Stimulated activated CD8-positive, alpha-beta memory T cell treated with anti-CD3 and anti-CD28 coated beads, Interleukin-15, amount 100 ng/mL, for 48 hours (primary cell): Measurements from ENCODE around the gene CASKIN2.

Experiments used
- DNase-seq, 2 donors: peaks; one replicate each; pipeline ENCODE4 v3.0.0-alpha.2; 2020; ENCODE audit warnings: low read depth in 2 of 2

Gene CASKIN2

DNA sequence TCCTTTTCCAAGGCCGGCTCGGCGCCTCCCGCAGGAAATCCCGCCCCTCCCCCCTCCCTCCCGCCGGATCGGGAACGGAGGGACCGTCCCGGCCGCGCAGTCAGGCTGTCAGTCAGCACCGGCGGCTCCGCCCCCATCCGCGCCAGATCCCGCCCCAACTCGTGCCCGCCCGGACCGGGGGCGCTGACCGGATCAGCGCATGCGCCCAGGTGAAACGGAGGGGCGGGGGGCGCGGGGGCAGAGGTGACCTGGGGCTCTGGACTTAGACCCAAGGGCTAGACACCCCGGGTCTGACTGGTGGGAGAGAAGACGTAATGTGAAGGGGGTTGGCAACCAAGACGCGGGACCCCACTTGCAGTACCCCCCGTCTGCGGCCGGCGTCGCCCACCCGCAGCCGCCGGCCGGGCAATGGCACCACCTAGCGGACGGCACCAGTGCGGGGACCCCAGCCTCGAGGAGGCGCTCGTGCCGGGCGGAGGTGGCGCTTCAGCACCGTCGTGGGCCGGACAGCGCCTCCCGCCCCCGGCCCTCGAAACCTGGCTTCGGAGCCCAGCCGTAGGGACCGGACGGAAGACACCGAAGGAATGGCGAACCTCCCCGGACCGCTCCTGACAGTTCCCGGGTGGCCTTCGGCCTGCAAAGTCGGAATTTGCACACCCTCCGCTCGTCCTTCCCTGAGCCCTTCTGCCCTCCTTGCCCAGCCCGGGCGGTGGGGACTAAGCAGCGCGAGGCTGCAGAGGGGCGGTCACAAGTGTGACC is at the start of gene CASKIN2:
Gene CASKIN2 (minus strand): TSS at position 42 of the 759 bp plus-strand sequence. CDS start 1,733 bp downstream, outside the sequence.
- DNase-seq: peak; percentile 79 to 82

DNA sequence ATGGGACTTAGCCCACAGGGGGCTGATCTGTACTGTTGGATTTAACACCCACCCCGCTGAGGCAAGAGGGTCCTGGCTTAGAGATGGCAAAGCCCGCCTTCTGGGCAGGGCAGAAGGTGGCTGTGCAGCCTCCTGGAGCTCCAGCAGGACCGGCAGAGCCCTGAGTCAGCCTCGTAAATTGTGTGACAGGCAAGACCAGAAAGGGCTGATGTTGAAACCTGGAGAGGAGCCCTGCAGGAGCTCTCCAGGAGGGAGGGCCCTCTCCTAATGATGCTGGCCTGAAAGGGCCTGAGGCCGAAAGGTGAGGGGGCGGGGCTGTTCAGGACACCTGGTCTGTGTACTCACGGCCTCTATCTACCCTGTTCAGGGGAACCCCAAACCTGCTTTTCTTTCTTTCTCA is 49.7 kb upstream of the CASKIN2 start:
- no peak for DNase-seq

DNA sequence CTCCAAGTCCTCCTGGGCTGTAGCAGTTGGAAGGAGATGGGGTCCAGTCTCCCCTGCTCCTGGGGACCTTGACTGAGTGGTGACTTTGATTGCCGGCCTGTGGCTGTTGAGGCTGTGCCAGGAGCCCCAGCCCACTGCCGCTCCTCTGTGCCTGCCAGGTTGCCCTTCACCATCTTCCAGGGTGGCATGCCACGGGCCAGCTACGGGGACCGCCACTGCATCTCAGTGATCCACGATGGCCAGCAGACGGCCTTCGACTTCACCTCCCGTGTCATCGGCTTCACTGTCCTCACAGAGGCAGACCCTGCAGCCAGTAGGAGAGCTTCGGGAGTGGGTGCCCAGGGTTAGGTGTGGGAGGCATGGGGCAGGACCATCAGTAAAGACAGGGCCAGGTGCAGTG is 48.9 kb upstream of the CASKIN2 start:
- no peak for DNase-seq

DNA sequence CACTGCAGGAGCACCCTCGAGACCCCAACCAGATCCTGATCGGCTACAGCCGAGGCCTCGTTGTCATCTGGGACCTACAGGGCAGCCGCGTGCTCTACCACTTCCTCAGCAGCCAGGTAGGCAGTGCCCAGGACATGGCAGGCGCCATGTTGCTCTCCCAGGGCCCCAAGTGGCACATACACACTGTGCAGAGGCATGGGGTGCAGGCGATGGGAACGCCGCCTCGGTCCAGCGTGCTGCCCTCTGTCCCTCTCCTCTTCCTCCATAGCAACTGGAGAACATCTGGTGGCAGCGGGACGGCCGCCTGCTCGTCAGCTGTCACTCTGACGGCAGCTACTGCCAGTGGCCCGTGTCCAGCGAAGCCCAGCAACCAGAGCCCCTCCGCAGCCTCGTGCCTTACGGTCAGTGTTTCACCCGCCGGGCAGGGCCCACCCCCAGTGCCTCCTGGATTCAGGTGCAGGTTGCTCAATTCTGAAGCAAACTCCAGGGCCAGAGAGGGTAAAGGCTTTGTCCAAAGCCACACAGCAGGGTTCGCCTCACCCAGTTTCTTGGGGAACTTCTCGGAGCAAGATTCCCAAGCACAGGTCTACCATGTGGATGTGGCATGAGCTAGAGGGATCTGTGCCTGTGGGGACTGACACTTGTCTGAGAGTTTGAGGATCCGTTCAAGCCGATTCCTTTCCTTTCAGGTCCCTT is 47.9 kb upstream of the CASKIN2 start:
- no peak for DNase-seq

DNA sequence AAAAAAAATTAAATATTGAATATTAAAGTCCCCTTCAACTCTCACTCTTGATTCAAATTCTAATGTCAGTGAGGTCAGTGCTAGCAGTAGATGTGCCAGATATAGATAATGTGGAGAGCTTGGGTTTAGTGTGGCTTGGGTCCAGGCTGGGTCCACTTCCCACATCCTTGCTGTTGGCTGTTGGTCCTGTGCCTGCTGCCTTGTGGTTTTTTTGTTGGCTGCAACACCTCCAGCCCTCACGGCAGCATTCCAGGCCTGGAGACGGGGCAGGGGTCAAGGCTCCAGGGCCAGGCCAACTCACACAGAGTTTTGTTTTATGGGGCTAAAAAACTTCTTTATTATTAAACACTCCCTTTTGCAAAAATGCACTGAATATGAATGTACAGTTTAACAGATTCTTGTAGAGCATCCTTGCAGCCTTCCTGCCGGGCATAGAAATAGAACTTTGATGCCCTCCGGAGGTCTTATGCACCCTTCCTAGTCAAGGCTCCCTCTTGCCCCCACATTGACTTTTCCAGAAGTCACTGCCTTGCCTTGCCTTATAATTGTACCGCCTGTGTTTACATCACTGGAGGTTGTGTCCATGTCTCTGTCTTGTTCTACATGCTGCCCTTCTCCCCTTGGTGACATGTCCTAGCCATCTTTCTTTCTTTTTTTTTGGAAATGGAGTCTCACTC is 46.7 kb upstream of the CASKIN2 start:
- DNase-seq: no peak

- DNase-seq: no peak
Observed at GRCh38 chr17:75559958-75560533, 44.7 kb upstream of the CASKIN2 start.

DNA sequence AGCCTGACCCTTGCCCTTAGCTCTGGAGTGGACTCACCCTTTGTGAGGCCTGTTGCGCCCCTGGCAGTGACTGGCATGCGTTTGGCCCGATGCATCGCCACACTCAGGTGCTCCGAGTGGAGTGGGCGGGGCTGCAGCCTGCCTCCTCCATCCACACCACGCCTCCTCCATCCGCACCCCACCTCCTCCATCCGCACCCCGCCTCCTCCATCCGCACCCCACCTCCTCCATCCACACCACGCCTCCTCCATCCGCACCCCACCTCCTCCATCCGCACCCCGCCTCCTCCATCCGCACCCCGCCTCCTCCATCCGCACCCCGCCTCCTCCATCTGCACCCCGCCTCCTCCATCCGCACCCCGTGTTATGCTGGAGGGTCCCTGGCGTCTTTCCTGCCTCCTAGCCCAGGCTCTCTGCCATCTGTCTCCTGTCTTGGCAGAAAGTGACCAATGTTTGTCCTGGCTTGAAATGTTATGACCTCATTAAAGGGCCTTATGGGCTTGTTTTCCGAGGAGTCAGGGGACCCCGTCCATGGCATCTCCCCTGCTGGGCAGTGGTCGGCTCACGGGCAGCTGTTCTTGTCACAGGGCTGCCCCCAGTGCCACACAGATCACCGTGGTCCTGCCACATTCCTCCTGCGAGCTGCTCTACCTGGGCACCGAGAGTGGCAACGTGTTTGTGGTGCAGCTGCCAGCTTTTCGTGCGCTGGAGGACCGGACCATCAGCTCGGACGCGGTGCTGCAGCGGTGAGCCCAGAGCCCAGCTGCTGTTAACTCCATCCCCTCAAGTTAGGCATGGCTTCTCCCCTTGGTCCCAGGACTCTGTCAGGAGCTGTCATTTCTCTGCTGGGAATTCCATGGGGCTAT is 43.6 kb upstream of the CASKIN2 start:
- no peak for DNase-seq

DNA sequence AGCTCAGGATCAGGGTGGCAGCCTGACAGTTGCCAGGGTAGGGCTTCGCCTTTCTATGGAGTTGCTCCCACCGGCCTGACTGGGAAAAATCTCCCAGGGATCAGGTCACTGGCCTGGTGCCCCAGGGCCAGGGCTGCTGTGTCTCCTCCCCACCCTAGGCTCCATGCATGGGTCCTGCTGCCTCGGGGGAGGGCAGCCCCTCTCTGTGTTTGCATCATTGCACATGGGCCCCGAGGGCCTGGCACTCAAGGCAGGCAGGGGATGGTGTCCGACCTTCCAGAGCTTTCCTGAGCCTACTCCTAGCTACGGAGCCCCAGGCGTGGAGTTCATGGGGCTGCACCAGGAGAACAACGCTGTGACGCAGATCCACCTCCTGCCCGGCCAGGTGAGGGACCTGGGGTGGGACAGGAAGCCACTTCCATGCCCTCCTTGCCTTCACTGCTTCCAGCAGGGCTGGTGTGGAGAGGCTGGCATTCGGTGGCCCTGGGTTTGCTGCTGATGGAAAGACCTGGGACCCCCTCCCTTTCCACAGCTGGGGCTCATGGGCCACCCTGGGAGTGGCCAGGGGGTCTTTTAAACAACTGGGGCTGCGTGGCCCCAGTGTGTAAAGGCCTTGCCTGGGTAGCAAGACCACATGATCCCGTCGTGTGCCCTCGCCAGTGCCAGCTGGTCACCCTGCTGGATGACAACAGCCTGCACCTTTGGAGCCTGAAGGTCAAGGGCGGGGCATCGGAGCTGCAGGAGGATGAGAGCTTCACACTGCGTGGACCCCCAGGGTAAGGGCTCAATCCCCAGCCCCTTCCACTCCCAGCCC is 42.7 kb upstream of the CASKIN2 start:
- no peak for DNase-seq

GRCh38 chr17:75557075-75557851 is 41.9 kb upstream of the CASKIN2 start:
- DNase-seq: no peak

DNA sequence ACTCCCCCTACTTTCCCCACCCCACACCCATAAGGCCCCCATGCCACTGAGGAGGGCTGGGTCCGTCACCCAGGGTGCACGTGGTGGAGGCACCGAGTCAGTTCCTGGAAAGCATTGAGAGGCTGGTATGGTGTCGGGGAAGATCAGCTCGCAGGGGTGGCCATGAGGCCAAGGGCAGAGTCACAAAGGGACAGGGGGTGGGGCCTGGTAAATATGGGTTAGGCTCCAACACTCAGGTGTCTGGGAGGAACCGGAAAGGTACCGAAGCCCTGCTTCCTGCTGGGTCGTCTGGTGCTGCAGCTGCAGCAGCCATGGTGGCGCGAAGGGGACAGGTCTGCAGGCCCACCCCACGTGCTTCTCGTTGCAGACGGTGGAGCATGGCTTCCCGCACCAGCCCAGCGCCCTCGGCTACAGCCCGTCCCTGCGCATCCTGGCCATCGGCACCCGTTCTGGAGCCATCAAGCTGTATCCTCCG is 40.4 kb upstream of the CASKIN2 start:
- no peak for DNase-seq

DNA sequence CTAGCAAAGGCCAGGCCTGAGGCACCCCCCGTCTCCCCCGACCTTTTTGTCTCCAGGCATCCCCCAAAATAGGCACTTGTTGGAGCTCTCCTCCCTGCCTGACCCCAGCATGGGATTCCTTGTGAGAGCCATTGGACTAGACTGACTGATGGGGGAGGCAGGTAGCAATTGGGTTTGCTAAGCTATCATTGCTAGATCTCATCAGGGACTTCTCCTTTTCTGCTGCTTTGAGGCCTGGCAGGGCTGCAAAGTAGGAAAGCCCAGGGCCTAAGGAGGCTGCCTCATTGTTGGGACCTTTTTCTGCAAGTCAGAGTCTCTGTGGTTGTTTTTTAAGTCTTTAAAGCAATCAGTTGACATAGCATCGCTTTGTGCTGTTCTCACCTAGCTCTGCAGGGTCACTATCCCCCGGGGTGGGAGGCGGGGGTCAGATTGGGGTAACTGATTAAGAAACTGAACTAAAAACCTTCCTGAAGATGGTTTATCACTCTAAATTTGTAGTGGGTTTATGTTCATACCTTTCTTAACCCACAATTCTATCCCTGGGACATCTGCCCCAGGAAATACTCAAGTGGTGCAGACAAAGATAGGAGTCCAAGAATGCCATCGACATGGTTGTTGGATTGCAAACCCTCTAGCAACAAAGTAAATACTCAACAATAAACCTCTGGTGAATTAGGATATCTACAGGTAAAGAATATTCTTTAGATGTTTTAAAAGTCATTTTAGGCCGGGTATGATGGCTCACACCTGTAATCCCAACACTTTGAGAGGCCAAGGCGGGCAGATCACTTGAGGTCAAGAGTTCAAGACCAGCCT is 38.2 kb upstream of the CASKIN2 start:
- DNase-seq: no peak

DNA sequence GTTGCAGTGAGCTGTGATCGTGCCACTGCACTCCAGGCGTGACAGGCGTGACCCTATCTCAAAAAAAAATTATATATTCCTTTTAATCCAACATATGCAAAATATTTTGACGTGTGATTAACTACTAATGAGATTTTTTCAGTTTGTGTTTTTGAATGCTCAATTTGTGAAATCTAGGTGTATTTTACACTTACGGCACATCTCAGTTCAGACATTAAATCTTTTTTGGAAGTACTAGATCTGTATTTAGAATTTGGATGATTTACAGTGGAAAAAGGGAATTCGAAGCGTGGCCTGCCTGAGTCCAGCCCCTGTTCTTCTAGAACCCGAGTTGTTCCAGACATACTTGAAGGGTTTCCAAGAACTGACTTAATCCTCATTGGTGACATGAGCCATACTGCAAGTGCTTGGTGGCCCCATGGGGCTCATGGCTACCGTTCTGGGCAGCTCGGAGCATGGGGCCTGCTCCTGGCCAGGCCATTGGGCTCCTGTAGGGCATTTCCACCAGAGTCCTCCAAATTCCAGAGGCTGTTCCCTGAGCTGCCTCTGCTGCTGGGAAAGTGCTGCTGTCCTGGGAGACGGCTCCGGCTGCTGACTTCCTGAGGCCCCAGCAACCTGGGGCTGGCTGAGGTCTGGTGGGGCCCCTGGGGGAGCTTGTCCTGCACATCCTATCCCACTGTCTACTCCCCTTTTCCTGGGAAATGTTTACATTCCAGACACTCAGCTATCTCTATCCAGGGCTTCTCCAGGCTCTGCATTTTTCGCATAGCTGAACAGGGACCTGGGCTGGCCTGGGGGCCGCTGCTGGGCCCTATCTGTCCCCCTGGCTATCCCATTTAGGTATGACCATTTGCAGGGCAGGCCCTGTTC is 37.3 kb upstream of the CASKIN2 start:
- DNase-seq: no peak

DNA sequence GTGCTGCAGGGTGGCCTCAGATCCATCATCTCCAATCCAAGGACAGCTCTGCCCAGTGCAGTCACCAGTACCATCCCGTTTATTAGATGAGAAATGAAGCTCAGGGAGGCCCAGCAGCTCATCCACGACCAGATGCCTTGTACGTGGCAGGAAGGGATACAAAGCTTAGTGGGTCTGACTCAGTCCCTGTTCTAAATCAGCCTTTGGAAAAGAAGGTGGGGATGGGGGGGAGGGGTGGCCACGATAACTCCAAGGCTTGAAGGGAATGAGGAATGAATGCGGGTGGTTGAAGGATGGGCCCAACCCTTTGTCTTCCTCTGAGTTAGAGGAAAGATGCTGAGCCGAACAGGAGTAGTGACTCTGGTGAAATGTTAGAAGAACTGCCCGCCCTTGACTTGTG is 35.9 kb upstream of the CASKIN2 start:
- no peak for DNase-seq

- no peak for DNase-seq
Observed at GRCh38 chr17:75550139-75550465, 34.8 kb upstream of the CASKIN2 start.

DNA sequence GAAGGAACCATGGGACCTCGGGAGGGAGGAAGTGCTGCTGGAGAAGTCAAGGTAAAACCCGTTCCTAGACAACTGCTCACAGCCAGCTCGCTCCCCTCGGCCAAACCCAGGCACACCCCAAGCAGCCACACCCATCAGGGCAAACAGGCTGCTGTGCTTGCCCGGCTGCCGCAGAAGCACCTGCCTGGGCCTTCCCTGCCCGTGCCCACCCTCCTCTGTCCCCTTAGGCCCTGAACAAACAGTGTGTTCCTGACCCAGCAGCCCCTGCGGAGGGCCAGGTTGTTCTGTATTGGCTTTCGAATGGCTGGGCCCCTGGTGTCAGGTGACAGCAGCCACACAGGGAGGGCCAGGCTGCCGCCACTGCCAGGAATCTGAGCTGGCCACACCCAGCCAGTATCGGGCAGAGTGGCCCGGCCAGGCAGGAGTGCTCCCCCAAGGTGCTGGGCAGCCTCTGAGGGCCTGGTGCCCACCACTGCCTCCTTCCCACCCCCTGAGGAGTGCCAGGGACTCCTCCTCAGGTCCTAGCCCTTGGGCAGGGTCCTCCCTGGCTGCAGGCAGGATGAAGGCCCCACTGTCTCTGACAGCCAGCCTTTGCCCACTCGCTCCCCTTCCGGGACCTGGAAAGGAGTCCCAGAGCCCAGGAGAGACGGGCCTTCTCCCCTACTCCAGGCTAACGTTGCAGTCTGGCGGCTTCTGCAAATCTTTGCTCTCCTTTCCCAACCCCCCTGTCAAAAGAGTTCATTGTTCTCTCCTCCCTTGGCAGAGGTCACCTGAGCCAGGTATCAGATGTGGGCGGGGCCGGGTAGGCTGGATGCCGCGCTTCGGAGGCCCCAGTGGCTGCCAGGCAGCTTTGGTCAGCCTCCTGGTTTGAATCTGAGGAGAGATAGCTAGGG is 34.2 kb upstream of the CASKIN2 start:
- no peak for DNase-seq

- DNase-seq: no peak
Observed at GRCh38 chr17:75548813-75549212, 33.5 kb upstream of the CASKIN2 start.

GRCh38 chr17:75547091-75547490 is 31.8 kb upstream of the CASKIN2 start:
- DNase-seq: no peak
